ENCODE results near the gene LILRB5.
"Not testable (repeated sequence)": the region's sequence is repeated elsewhere in the genome, so short reads cannot be mapped to it uniquely, and the experiment has no call there.

Gene LILRB5

GRCh38 chr19:54240372-54241336 lies 16.4 kb downstream of the LILRB5 start:
- DNase-seq, result not testable (repeated sequence)

- not testable (repeated sequence) for DNase-seq
Observed at GRCh38 chr19:54239491-54240371, 17.3 kb downstream of the LILRB5 start.

GRCh38 chr19:54233941-54234340 lies 23.1 kb downstream of the LILRB5 start:
- DNase-seq, result no peak

- DNase-seq, result peak; percentile 89
Observed at GRCh38 chr19:54231077-54231931, 25.8 kb downstream of the LILRB5 start.

GRCh38 chr19:54230031-54230430 lies 27.0 kb downstream of the LILRB5 start:
- DNase-seq, result no peak

- DNase-seq, result no peak
Observed at GRCh38 chr19:54229146-54229545, 27.9 kb downstream of the LILRB5 start.

- DNase-seq, result not testable (repeated sequence)
Observed at GRCh38 chr19:54224619-54225018, 32.5 kb downstream of the LILRB5 start.

- not testable (repeated sequence) for DNase-seq
Observed at GRCh38 chr19:54223937-54224281, 33.2 kb downstream of the LILRB5 start.

GRCh38 chr19:54223277-54223936 lies 33.7 kb downstream of the LILRB5 start:
- DNase-seq, result not testable (repeated sequence)

- DNase-seq, result not testable (repeated sequence)
Observed at GRCh38 chr19:54222474-54223276, 34.4 kb downstream of the LILRB5 start, which contains the start of gene LILRB3. Gene LILRB3 (minus strand): TSS chr19:54223007. CDS start chr19:54222976, 31 bp downstream.

GRCh38 chr19:54221947-54222346 lies 35.1 kb downstream of the LILRB5 start:
- not testable (repeated sequence) for DNase-seq

GRCh38 chr19:54219702-54220101 lies 37.4 kb downstream of the LILRB5 start:
- not testable (repeated sequence) for DNase-seq

GRCh38 chr19:54218960-54219661 lies 38.0 kb downstream of the LILRB5 start:
- no peak for DNase-seq

GRCh38 chr19:54218259-54218658 lies 38.8 kb downstream of the LILRB5 start:
- no peak for DNase-seq

- not testable (repeated sequence) for DNase-seq
Observed at GRCh38 chr19:54217517-54218247, 39.4 kb downstream of the LILRB5 start.

GRCh38 chr19:54216869-54217268 lies 40.2 kb downstream of the LILRB5 start:
- DNase-seq, result no peak

- not testable (repeated sequence) for DNase-seq
Observed at GRCh38 chr19:54214734-54215133, 42.3 kb downstream of the LILRB5 start.

- not testable (repeated sequence) for DNase-seq
Observed at GRCh38 chr19:54214217-54214616, 42.9 kb downstream of the LILRB5 start.

GRCh38 chr19:54211235-54211634 lies 45.8 kb downstream of the LILRB5 start:
- no peak for DNase-seq

Data from activated gamma-delta T cell treated with Interleukin-2 at 50 U/mL for 16 hours (primary cell).